IgD-negative memory B cell (primary cell): ENCODE results near the gene MTHFD1L. TPM values are rescaled to one million over a fixed set of nuclear protein-coding genes. Genes with fewer than 3 reads are reported as not detected.
A peak's percentile ranks its signal among the peaks of the same experiment; 100 is the strongest.

ENCODE experiments used
- H3K27ac Mint-ChIP-seq, 3 donors: one replicate each; pipeline ENCODE4 v1.8.0; 2020 to 2022; ENCODE audit warnings: mild to moderate bottlenecking in 3 of 3, mixed read lengths in 3 of 3, moderate library complexity in 1 of 3
- H3K27me3 Mint-ChIP-seq: one replicate; pipeline ENCODE4 v1.8.0; 2021; ENCODE audit warnings: mixed read lengths
- H3K36me3 Mint-ChIP-seq: one replicate; pipeline ENCODE4 v1.8.0; 2020; ENCODE audit warnings: mild to moderate bottlenecking, mixed read lengths
- H3K4me1 Mint-ChIP-seq, 3 donors: one replicate each; pipeline ENCODE4 v1.8.0; 2020 to 2022; ENCODE audit warnings: mixed read lengths in 3 of 3, mild to moderate bottlenecking in 1 of 3
- H3K4me3 Mint-ChIP-seq, 4 donors: one replicate each; pipeline ENCODE4 v1.8.0; 2020 to 2022; ENCODE audit warnings: mild to moderate bottlenecking in 4 of 4, mixed read lengths in 4 of 4, moderate library complexity in 3 of 4
- H3K9me3 Mint-ChIP-seq, 3 donors: one replicate each; pipeline ENCODE4 v1.8.0; 2020 to 2021; ENCODE audit warnings: mixed read lengths in 3 of 3, mild to moderate bottlenecking in 1 of 3
- polyA plus RNA-seq: library from polyadenylated mRNA; unstranded; fragments of 300-500 nt; fragmentation: Illumina TruSeq; gene quantifications from one replicate; pipeline ENCODE4 v1.2.3, GENCODE V29; 2021

The MTHFD1L gene
- polyA plus RNA-seq, 1 donor from 2014 or later = 1.9 TPM

GRCh38 chr6:151010071-151010470, 144.6 kb downstream of the MTHFD1L start:
- no peak overlapping the region for H3K27ac Mint-ChIP-seq
- no peak overlapping the region for H3K4me3 Mint-ChIP-seq
- no peaks in the 10 kb centered on the region for H3K27me3 Mint-ChIP-seq
- H3K36me3 Mint-ChIP-seq = no peaks in the 10 kb centered on the region
- no peaks in the 10 kb centered on the region for H3K9me3 Mint-ChIP-seq
- H3K4me1 Mint-ChIP-seq = peaks cover 4 to 9% (median 9%) of the 10 kb centered on the region in 3 donors

- Mint-ChIP-seq H3K4me1 (peaks cover 6 to 13% (median 11%) of the 10 kb centered on the region in 3 donors), H3K9me3 (no peaks in the 10 kb centered on the region), H3K4me3 (no peak overlapping the region), H3K36me3 (no peaks in the 10 kb centered on the region), H3K27me3 (no peaks in the 10 kb centered on the region), H3K27ac (no peak overlapping the region)
Observed at GRCh38 chr6:151012321-151013294, 147.1 kb downstream of the MTHFD1L start.

- Mint-ChIP-seq H3K27ac (peak overlapping the region in 1 of 3 donors; percentile 60), H3K9me3 (no peaks in the 10 kb centered on the region), H3K27me3 (no peaks in the 10 kb centered on the region), H3K4me1 (peaks cover 6 to 13% (median 11%) of the 10 kb centered on the region in 3 donors), H3K4me3 (peak overlapping the region in 3 of 4 donors; percentile 9 to 88 (median 36)), H3K36me3 (no peaks in the 10 kb centered on the region)
Observed at GRCh38 chr6:151014404-151015100, 149.1 kb downstream of the MTHFD1L start.

GRCh38 chr6:151015101-151015700, 149.7 kb downstream of the MTHFD1L start:
- H3K27me3 Mint-ChIP-seq = no peaks in the 10 kb centered on the region
- no peaks in the 10 kb centered on the region for H3K9me3 Mint-ChIP-seq
- H3K4me1 Mint-ChIP-seq = peaks cover 6 to 13% (median 11%) of the 10 kb centered on the region in 3 donors
- H3K4me3 Mint-ChIP-seq = peak overlapping the region in 2 of 4 donors; percentile 9 to 88
- no peaks in the 10 kb centered on the region for H3K36me3 Mint-ChIP-seq
- no peak overlapping the region for H3K27ac Mint-ChIP-seq

GRCh38 chr6:151016107-151016506, 150.6 kb downstream of the MTHFD1L start:
- H3K27me3 Mint-ChIP-seq = no peaks in the 10 kb centered on the region
- H3K4me3 Mint-ChIP-seq = no peak overlapping the region
- H3K9me3 Mint-ChIP-seq = no peaks in the 10 kb centered on the region
- peaks cover 6 to 13% (median 11%) of the 10 kb centered on the region in 3 donors for H3K4me1 Mint-ChIP-seq
- H3K36me3 Mint-ChIP-seq = peaks cover 4% of the 10 kb centered on the region
- H3K27ac Mint-ChIP-seq = no peak overlapping the region

GRCh38 chr6:151018046-151018445, 152.5 kb downstream of the MTHFD1L start:
- H3K27ac Mint-ChIP-seq = no peak overlapping the region
- H3K9me3 Mint-ChIP-seq = no peaks in the 10 kb centered on the region
- no peaks in the 10 kb centered on the region for H3K27me3 Mint-ChIP-seq
- H3K36me3 Mint-ChIP-seq = peaks cover 4% of the 10 kb centered on the region
- peaks cover 6 to 13% (median 11%) of the 10 kb centered on the region in 3 donors for H3K4me1 Mint-ChIP-seq
- no peak overlapping the region for H3K4me3 Mint-ChIP-seq

- peaks cover 4 to 13% (median 11%) of the 10 kb centered on the region in 3 donors for H3K4me1 Mint-ChIP-seq
- no peaks in the 10 kb centered on the region for H3K9me3 Mint-ChIP-seq
Observed at GRCh38 chr6:151018911-151019782, 153.6 kb downstream of the MTHFD1L start.

GRCh38 chr6:151021896-151022295, 156.4 kb downstream of the MTHFD1L start:
- Mint-ChIP-seq H3K27ac (no peak overlapping the region), H3K4me3 (no peak overlapping the region), H3K4me1 (no peaks in the 10 kb centered on the region), H3K27me3 (no peaks in the 10 kb centered on the region), H3K36me3 (peaks cover 4% of the 10 kb centered on the region), H3K9me3 (no peaks in the 10 kb centered on the region)

More at GRCh38 chr6:151018911-151019782, 153.6 kb downstream of the MTHFD1L start:
- no peak overlapping the region for H3K4me3 Mint-ChIP-seq
- H3K27me3 Mint-ChIP-seq = no peaks in the 10 kb centered on the region
- peaks cover 4% of the 10 kb centered on the region for H3K36me3 Mint-ChIP-seq
- no peak overlapping the region for H3K27ac Mint-ChIP-seq

GRCh38 chr6:151022492-151022891, 157.0 kb downstream of the MTHFD1L start:
- no peak overlapping the region for H3K27ac Mint-ChIP-seq
- H3K36me3 Mint-ChIP-seq = peaks cover 7% of the 10 kb centered on the region
- no peaks in the 10 kb centered on the region for H3K9me3 Mint-ChIP-seq
- H3K4me3 Mint-ChIP-seq = no peak overlapping the region
- no peaks in the 10 kb centered on the region for H3K4me1 Mint-ChIP-seq
- H3K27me3 Mint-ChIP-seq = no peaks in the 10 kb centered on the region

- Mint-ChIP-seq H3K4me3 (no peak overlapping the region), H3K36me3 (peaks cover 7% of the 10 kb centered on the region), H3K27me3 (no peaks in the 10 kb centered on the region), H3K27ac (peak overlapping the region in 1 of 3 donors; percentile 67), H3K9me3 (no peaks in the 10 kb centered on the region), H3K4me1 (peaks cover 0 to under 1% (median 0%) of the 10 kb centered on the region in 3 donors)
Observed at GRCh38 chr6:151023342-151023741, 157.8 kb downstream of the MTHFD1L start.

- H3K4me3 Mint-ChIP-seq = no peak overlapping the region
- H3K27me3 Mint-ChIP-seq = no peaks in the 10 kb centered on the region
- peaks cover 7% of the 10 kb centered on the region for H3K36me3 Mint-ChIP-seq
- H3K9me3 Mint-ChIP-seq = no peaks in the 10 kb centered on the region
- peaks cover 0 to 3% (median 0%) of the 10 kb centered on the region in 3 donors for H3K4me1 Mint-ChIP-seq
- no peak overlapping the region for H3K27ac Mint-ChIP-seq
Observed at GRCh38 chr6:151024597-151024996, 159.1 kb downstream of the MTHFD1L start.

- Mint-ChIP-seq H3K4me1 (peaks cover 0 to 3% (median 0%) of the 10 kb centered on the region in 3 donors), H3K9me3 (no peaks in the 10 kb centered on the region), H3K4me3 (no peak overlapping the region), H3K36me3 (peaks cover 7% of the 10 kb centered on the region), H3K27ac (no peak overlapping the region), H3K27me3 (no peaks in the 10 kb centered on the region)
Observed at GRCh38 chr6:151025076-151025475, 159.6 kb downstream of the MTHFD1L start.

- no peak overlapping the region for H3K4me3 Mint-ChIP-seq
- peaks cover 0 to 3% (median 0%) of the 10 kb centered on the region in 3 donors for H3K4me1 Mint-ChIP-seq
- H3K36me3 Mint-ChIP-seq = peaks cover 3% of the 10 kb centered on the region
- H3K9me3 Mint-ChIP-seq = no peaks in the 10 kb centered on the region
- H3K27me3 Mint-ChIP-seq = no peaks in the 10 kb centered on the region
- no peak overlapping the region for H3K27ac Mint-ChIP-seq
Observed at GRCh38 chr6:151026041-151026663, 160.7 kb downstream of the MTHFD1L start.

GRCh38 chr6:151027295-151027747, 161.8 kb downstream of the MTHFD1L start:
- Mint-ChIP-seq H3K4me1 (peaks cover 0 to 3% (median 0%) of the 10 kb centered on the region in 3 donors), H3K9me3 (no peaks in the 10 kb centered on the region), H3K36me3 (peaks cover 5% of the 10 kb centered on the region), H3K27ac (peak overlapping the region in 1 of 3 donors; percentile 15), H3K4me3 (no peak overlapping the region), H3K27me3 (no peaks in the 10 kb centered on the region)
